Type B pancreatic cell (in vitro differentiated cells): Measurements from ENCODE around the gene GANAB. TPM values are rescaled to one million over a fixed set of nuclear protein-coding genes. Genes with fewer than 3 reads are reported as not detected.
A peak's percentile ranks its signal among the peaks of the same experiment; 100 is the strongest.

Experiments
- DNase-seq: peaks from one replicate; pipeline ENCODE4 v3.0.0; 2021; ENCODE audit warnings: mixed read lengths; ENCODE audit not compliant: unreplicated experiment; ENCODE audit errors: extremely low spot score
- H3K27ac Mint-ChIP-seq: 2 replicates; pipeline ENCODE4 v1.8.0; 2021; ENCODE audit warnings: mild to moderate bottlenecking, mixed read lengths
- H3K27me3 Mint-ChIP-seq: 2 replicates; pipeline ENCODE4 v1.8.0; 2021; ENCODE audit warnings: mixed read lengths
- H3K36me3 Mint-ChIP-seq: 2 replicates; pipeline ENCODE4 v1.8.0; 2021; ENCODE audit warnings: mixed read lengths
- H3K4me1 Mint-ChIP-seq: one replicate; pipeline ENCODE4 v1.8.0; 2021; ENCODE audit warnings: mixed read lengths; ENCODE audit not compliant: unreplicated experiment
- H3K4me3 Mint-ChIP-seq: 2 replicates; pipeline ENCODE4 v1.8.0; 2021; ENCODE audit warnings: mild to moderate bottlenecking, mixed read lengths
- H3K9me3 Mint-ChIP-seq: 2 replicates; pipeline ENCODE4 v1.8.0; 2021; ENCODE audit warnings: mixed read lengths
- total RNA-seq: library from RNA; stranded (reverse); gene quantifications from 2 replicates; pipeline ENCODE4 v1.2.1, GENCODE V29; 2021; ENCODE audit warnings: low replicate concordance
- TF ChIP-seq, protein P1 (sequence below): fragments of 200-600 bp; sonication (generic); conservative IDR thresholded peaks from 2 replicates; pipeline ENCODE4 v1.5.0; 2021; ENCODE audit warnings: antibody characterized with exemption, mild to moderate bottlenecking

Gene GANAB
- total RNA-seq, 1 donor from 2014 or later = 372 TPM

- peak overlapping the region; percentile 11 for H3K4me3 Mint-ChIP-seq
- TF ChIP-seq, protein P1, sequence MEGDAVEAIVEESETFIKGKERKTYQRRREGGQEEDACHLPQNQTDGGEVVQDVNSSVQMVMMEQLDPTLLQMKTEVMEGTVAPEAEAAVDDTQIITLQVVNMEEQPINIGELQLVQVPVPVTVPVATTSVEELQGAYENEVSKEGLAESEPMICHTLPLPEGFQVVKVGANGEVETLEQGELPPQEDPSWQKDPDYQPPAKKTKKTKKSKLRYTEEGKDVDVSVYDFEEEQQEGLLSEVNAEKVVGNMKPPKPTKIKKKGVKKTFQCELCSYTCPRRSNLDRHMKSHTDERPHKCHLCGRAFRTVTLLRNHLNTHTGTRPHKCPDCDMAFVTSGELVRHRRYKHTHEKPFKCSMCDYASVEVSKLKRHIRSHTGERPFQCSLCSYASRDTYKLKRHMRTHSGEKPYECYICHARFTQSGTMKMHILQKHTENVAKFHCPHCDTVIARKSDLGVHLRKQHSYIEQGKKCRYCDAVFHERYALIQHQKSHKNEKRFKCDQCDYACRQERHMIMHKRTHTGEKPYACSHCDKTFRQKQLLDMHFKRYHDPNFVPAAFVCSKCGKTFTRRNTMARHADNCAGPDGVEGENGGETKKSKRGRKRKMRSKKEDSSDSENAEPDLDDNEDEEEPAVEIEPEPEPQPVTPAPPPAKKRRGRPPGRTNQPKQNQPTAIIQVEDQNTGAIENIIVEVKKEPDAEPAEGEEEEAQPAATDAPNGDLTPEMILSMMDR = no peak
- no peak overlapping the region for H3K27ac Mint-ChIP-seq
- no peaks in the 10 kb centered on the region for H3K36me3 Mint-ChIP-seq
- DNase-seq = no peak
- H3K4me1 Mint-ChIP-seq = peaks cover 17% of the 10 kb centered on the region
- H3K27me3 Mint-ChIP-seq = no peaks in the 10 kb centered on the region
- H3K9me3 Mint-ChIP-seq = no peaks in the 10 kb centered on the region
These were observed 3.1 kb upstream of the GANAB start for GRCh38 chr11:62649486-62649885.

GRCh38 chr11:62648967-62649364 lies 2.6 kb upstream of the GANAB start:
- no peaks in the 10 kb centered on the region for H3K9me3 Mint-ChIP-seq
- TF ChIP-seq, protein P1 = no peak
- no peak overlapping the region for H3K4me3 Mint-ChIP-seq
- no peaks in the 10 kb centered on the region for H3K36me3 Mint-ChIP-seq
- H3K27me3 Mint-ChIP-seq = no peaks in the 10 kb centered on the region
- H3K4me1 Mint-ChIP-seq = peaks cover 17% of the 10 kb centered on the region
- no peak for DNase-seq
- no peak overlapping the region for H3K27ac Mint-ChIP-seq

DNA sequence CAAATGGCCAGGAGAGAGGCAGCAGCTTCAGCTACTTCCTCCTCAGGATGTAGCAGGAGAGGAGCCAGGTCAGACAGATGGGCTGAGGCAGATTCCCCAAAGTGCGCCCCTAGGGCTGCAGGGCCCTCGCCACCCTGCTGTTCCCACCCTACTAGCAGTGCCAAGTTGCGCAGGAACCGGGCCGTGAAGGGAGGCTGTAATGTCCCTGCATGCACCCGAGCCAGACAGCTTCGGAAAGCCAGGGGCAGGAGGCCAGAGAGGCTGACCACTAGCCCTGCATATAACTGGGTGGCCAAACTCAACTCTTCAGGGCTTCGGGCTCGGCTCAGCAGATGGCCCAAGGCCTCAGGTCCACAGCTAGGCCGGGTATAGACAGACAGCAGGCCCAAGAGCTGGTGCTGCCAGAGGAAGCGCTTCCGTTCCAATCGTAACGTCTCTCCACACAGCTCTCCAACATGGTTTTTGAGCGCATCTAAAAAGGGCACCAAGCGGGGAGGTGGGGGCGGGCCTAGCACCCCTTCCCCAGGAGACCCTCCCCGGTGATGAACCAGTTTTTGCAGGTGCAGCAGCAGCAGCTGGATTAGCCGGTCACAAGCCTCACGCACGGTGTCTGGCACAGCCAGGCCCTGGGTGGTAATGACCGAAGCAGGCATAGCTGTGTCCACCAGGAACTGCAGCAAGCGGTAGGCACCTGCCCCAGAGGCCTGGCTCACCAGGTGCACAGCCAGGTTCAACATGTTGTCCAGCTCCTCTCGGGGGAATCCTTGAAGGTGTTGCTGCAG lies 2.0 kb upstream of the GANAB start:
- peaks cover 14% of the 10 kb centered on the region for H3K4me1 Mint-ChIP-seq
- no peak overlapping the region for H3K4me3 Mint-ChIP-seq
- TF ChIP-seq, protein P1 = no peak
- H3K27ac Mint-ChIP-seq = no peak overlapping the region
- DNase-seq = no peak
- no peaks in the 10 kb centered on the region for H3K9me3 Mint-ChIP-seq
- no peaks in the 10 kb centered on the region for H3K36me3 Mint-ChIP-seq
- no peaks in the 10 kb centered on the region for H3K27me3 Mint-ChIP-seq

GRCh38 chr11:62647609-62648005 lies 1.2 kb upstream of the GANAB start:
- Mint-ChIP-seq H3K4me3 (no peak overlapping the region), H3K27ac (no peak overlapping the region), H3K9me3 (no peaks in the 10 kb centered on the region), H3K4me1 (peaks cover 11% of the 10 kb centered on the region), H3K36me3 (no peaks in the 10 kb centered on the region), H3K27me3 (no peaks in the 10 kb centered on the region)
- DNase-seq = no peak
- TF ChIP-seq, protein P1 = no peak

GRCh38 chr11:62646825-62647608 lies 604 bp upstream of the GANAB start:
- no peak for DNase-seq
- H3K4me1 Mint-ChIP-seq = peaks cover 6% of the 10 kb centered on the region
- H3K9me3 Mint-ChIP-seq = no peaks in the 10 kb centered on the region

More at GRCh38 chr11:62646825-62647608, 604 bp upstream of the GANAB start:
- Mint-ChIP-seq H3K27me3 (no peaks in the 10 kb centered on the region), H3K4me3 (peak overlapping the region; percentile 99), H3K36me3 (no peaks in the 10 kb centered on the region), H3K27ac (peak overlapping the region; percentile 93)
- TF ChIP-seq, protein P1 = no peak
